ENCODE data around the gene TP63.

GRCh38 chr3:189813647-189814240 lies 182.6 kb downstream of the TP63 start:
- TF ChIP-seq, protein P1, sequence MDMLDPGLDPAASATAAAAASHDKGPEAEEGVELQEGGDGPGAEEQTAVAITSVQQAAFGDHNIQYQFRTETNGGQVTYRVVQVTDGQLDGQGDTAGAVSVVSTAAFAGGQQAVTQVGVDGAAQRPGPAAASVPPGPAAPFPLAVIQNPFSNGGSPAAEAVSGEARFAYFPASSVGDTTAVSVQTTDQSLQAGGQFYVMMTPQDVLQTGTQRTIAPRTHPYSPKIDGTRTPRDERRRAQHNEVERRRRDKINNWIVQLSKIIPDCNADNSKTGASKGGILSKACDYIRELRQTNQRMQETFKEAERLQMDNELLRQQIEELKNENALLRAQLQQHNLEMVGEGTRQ (IDR thresholded peaks at IDR 0.05), result no peak
- TF ChIP-seq, protein P2, sequence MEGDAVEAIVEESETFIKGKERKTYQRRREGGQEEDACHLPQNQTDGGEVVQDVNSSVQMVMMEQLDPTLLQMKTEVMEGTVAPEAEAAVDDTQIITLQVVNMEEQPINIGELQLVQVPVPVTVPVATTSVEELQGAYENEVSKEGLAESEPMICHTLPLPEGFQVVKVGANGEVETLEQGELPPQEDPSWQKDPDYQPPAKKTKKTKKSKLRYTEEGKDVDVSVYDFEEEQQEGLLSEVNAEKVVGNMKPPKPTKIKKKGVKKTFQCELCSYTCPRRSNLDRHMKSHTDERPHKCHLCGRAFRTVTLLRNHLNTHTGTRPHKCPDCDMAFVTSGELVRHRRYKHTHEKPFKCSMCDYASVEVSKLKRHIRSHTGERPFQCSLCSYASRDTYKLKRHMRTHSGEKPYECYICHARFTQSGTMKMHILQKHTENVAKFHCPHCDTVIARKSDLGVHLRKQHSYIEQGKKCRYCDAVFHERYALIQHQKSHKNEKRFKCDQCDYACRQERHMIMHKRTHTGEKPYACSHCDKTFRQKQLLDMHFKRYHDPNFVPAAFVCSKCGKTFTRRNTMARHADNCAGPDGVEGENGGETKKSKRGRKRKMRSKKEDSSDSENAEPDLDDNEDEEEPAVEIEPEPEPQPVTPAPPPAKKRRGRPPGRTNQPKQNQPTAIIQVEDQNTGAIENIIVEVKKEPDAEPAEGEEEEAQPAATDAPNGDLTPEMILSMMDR (IDR thresholded peaks at IDR 0.05), result no peak
- TF ChIP-seq POLR2A (IDR thresholded peaks at IDR 0.05; ENCODE audit: low read length) (no peak), CHD2 (IDR thresholded peaks at IDR 0.05; ENCODE audit: low read length, partially characterized antibody) (no peak), EP300 (IDR thresholded peaks at IDR 0.05) (no peak)

Measured in A549 (cell line).